Right cardiac atrium (tissue), 5 donors: ENCODE measurements around the gene RARG. TPM values are rescaled to one million over a fixed set of nuclear protein-coding genes. Genes with fewer than 3 reads are reported as not detected.
"Not testable (repeated sequence)": the region's sequence is repeated elsewhere in the genome, so short reads cannot be mapped to it uniquely, and the experiment has no call there.

ENCODE experiments used
- ATAC-seq, 2 donors: fragments of 200-7000 bp; cut with Tn5 transposase; one replicate each; pipeline versions ENCODE4 v1.8.0 to v1.9.1; 2020; ENCODE audit warnings: moderate library complexity in 2 of 2, mild to moderate bottlenecking in 1 of 2
- DNase-seq, 3 donors: peaks; one replicate each; pipeline ENCODE4 v3.0.0-alpha.2; 2020
- H3K27ac ChIP-seq: one replicate; pipeline ENCODE4 v1.5.1; 2013; ENCODE audit warnings: mild to moderate bottlenecking, low read length, control low read depth, moderate library complexity
- H3K27me3 ChIP-seq: one replicate; pipeline ENCODE4 v1.6.1; 2013; ENCODE audit not compliant: control insufficient read depth, insufficient read depth
- H3K4me1 ChIP-seq: one replicate; pipeline ENCODE4 v1.6.1; 2013; ENCODE audit warnings: low read length; ENCODE audit not compliant: control insufficient read depth, insufficient read depth
- H3K4me3 ChIP-seq: one replicate; pipeline ENCODE4 v1.5.1; 2013; ENCODE audit warnings: low read length, control low read depth
- H3K9me3 ChIP-seq: one replicate; pipeline ENCODE4 v1.6.1; 2013; ENCODE audit warnings: low read length; ENCODE audit not compliant: control insufficient read depth
- WGBS: extraction: QIAGEN DNeasy Blood & Tissue Kit; methylation state at CpG from one replicate; pipeline ENCODE4 v1.1.7; 2013; 5-methylcytosine and 5-hydroxymethylcytosine counted together
- intact Hi-C, 4 donors: fragments of 100-400 bp; cut with DNase I; formaldehyde crosslinking; loops; one replicate each; pipeline versions ENCODE4 v1.11.0 to v1.14.0; 2022 to 2023
- polyA plus RNA-seq: library from polyadenylated mRNA; stranded (reverse); fragments of 200-250 nt; gene quantifications from one replicate; pipeline ENCODE4 v1.2.3, GENCODE V29; 2013
- total RNA-seq, 4 donors: library from RNA; stranded (reverse); fragmentation: NEBNext Ultra II Directional; extraction: Animal tissue kit (Norgen Biotek cat#: 25700); gene quantifications; one replicate each; pipeline ENCODE4 v1.2.1, GENCODE V29; 2021
- donor health status: healthy with polysubstance abuse.
- donor health status: DM: no; HTN: yes; CAD: no.
- donor health status: DM: no; HTN: no; CAD: no.
- donor health status: DM: no; HTN: yes; CAD: no; lungs with severe emphysema.
- donor health status: DM: yes; HTN: yes; CAD: no.

The RARG gene
- total and polyA plus RNA-seq, 5 donors, result 10.5 to 26.2 (median 21.6) TPM

DNA sequence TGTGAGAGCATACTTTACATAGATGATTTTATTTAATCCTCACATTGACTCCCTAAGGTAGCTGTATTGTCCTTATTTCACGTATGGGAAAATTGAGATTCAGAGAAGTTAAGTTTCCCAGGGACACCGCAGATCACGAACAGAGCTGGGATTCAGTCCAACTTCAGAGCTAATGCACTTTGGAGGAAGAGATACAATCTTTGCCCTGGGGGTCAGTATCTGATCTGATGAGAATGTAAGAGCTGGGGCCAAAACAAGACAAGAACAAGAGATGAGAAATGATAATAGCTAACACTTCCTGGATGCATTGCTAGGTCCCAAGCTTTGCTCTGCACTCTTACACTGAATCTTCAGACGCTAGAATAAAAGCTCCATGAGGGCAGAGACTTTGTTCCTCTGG is 45.3 kb downstream of the RARG start:
- DNase-seq, result no peak
- Histone ChIP-seq H3K9me3 (no peaks in the 10 kb centered on the region), H3K27ac (no peak overlapping the region), H3K27me3 (no peaks in the 10 kb centered on the region), H3K4me3 (no peak overlapping the region), H3K4me1 (peaks cover 8% of the 10 kb centered on the region)
- intact Hi-C loops, result loop anchor here in 1 of 4 donors (5.0 kb wide), 1 partner anchor 119 kb away; no protein-coding TSS in a partner anchor
- WGBS, result 84% methylated on average over 4 of the region's 4 CpGs
- ATAC-seq, result no peak

DNA sequence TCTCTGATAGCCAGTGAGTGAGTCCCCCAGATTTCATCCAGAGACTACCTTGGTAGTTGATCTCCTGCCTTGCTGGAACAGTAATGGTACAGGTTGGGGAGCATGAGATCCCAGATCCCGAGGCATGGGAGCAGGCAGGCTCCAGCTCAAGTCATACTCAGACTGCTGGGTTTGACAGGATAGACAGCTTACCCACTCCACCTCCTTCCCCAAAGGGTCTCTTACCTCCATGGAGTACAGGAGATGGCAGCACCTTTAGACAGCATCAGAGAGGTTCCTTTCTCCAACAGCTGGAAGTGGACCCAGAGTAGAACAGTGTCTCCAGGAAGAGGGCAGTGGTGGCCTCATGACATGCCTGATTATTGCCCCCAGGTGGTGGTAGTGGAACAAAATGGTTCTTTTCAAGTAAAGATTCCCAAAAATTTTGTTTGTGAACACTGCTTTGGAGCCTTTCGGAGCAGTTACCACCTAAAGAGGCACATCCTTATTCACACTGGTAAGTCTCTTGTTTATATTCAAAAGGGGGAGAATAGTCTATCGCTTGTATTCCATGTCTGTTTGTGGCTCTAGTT is 46.3 kb downstream of the RARG start:
- H3K27ac ChIP-seq, result no peak overlapping the region
- no peak overlapping the region for H3K4me3 ChIP-seq
- no peaks in the 10 kb centered on the region for H3K9me3 ChIP-seq
- ATAC-seq, result no peak
- peaks cover 10% of the 10 kb centered on the region for H3K4me1 ChIP-seq
- no peak for DNase-seq
- no peaks in the 10 kb centered on the region for H3K27me3 ChIP-seq
- 96% methylated on average over 3 of the region's 3 CpGs for WGBS
- intact Hi-C loops, result loop anchor here in 1 of 4 donors (5.0 kb wide), 1 partner anchor 118 kb away; no protein-coding TSS in a partner anchor

DNA sequence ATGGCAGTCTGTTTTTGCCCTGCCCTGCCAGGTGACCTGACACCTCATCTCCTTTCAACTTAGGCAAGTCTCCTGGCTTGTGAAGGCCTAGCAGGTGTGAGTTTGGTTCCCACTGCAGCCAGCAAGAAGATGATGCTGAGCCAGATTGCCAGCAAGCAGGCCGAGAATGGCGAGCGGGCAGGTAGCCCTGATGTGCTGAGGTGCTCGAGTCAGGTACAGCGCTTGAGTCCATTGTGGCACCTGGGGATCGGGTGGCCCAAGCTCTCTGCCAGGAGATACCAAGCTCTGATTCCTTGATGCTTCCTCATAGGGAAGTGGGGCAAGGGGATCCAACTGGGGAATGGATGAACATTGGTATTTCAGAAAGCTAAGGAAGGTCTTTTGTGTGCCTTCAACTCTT is 47.2 kb downstream of the RARG start:
- Histone ChIP-seq H3K27me3 (no peaks in the 10 kb centered on the region), H3K27ac (no peak overlapping the region), H3K9me3 (no peaks in the 10 kb centered on the region), H3K4me3 (no peak overlapping the region), H3K4me1 (peaks cover 10% of the 10 kb centered on the region)
- ATAC-seq (no peak), DNase-seq (no peak)
- intact Hi-C loops, result loop anchor here in 1 of 4 donors (5.0 kb wide), 1 partner anchor 118 kb away; no protein-coding TSS in a partner anchor
- 92% methylated on average over 6 of the region's 6 CpGs for WGBS

DNA sequence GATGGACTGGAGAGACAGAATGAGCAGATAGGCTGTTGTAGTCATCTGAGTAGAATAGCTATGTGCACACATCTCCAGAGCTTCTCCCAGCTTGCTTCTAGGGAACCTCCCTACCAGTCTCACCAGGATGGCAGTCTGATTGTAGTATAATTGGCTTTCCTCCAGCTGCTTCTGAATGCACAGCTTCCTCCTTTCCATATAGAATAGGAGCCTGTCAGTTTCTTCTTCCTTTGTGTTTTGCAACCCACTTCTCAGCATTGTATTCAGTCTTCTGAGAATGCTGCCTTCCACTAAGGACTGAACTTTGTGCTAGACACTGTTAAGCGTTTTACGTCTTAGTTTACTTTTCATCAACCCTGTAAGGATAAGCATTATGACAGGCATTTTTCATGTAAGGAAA is 49.1 kb downstream of the RARG start:
- H3K4me3 ChIP-seq, result no peak overlapping the region
- DNase-seq, result no peak
- H3K4me1 ChIP-seq, result peaks cover 11% of the 10 kb centered on the region
- H3K27me3 ChIP-seq, result no peaks in the 10 kb centered on the region
- intact Hi-C loops, result no loop called here
- no peak overlapping the region for H3K27ac ChIP-seq
- ATAC-seq, result no peak
- no peaks in the 10 kb centered on the region for H3K9me3 ChIP-seq
- WGBS, result 58% methylated on average over 2 of the region's 2 CpGs

DNA sequence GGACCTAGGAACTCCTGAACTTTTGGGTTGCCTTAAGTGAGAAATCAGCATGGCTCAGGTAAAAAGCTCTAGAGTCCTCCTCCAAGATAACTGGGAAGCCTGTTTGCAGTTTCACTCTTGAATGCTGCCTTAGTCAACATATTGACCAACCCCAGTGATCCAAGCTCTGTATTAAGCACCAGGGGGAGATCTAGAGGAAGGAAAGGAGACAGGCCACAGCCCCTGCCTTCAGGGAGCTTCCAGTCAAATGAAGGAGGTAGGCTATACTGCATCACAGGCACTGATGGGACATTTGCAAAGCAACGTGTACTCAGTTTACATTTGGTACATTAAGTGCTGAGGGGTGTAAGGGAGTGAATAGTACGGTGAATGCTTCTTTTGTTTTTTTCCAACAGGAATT is 50.1 kb downstream of the RARG start:
- H3K27me3 ChIP-seq, result no peaks in the 10 kb centered on the region
- ATAC-seq (no peak), DNase-seq (no peak)
- WGBS, result 64% methylated on average over 2 of the region's 2 CpGs
- no peaks in the 10 kb centered on the region for H3K9me3 ChIP-seq
- intact Hi-C loops, result no loop called here
- peak overlapping the region; percentile 70 for H3K4me3 ChIP-seq
- peak overlapping the region; percentile 23 for H3K27ac ChIP-seq
- peaks cover 11% of the 10 kb centered on the region for H3K4me1 ChIP-seq

DNA sequence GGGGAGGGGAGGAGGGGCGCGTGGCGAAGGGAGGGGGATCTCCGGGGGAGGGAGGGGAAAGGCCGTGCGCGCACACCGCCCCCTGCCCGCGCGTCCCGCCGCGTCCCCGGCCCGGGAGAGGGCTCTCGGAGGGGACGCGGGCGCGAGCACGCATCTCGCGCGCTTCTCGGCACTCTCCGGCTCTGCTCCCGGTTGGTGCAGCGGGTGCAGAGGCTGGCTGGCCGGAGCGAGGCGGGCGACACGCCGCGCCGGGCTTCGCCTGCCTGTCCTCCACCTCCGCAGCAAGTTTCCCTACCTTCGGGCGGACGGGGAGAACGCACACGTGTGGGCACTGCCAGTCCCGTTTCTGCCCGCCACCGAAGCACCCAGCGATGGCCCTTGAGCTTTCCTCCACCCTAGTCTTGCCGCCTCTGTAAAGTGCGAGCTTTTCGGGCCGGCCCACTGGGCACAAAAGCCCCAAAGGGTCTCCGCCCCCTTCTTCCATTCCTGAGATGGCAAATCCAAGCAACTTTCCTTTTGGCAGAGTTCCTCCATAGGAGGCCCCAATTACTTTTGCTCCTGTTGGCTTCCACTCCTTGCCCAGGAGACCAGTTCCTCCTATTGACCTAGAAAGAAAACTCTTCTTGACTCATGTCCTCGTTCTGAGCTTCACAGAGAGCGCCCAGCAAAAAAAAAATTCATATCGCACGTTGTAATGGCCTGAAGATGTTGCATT is 50.9 kb downstream of the RARG start:
- intact Hi-C loops, result no loop called here
- Histone ChIP-seq H3K4me1 (peaks cover 11% of the 10 kb centered on the region), H3K27me3 (no peaks in the 10 kb centered on the region), H3K4me3 (peak overlapping the region; percentile 70), H3K9me3 (no peaks in the 10 kb centered on the region), H3K27ac (peak overlapping the region; percentile 88)
- peak; percentile 87 to 88 for ATAC-seq
- WGBS, result under 1% methylated on average over 56 of the region's 57 CpGs
- DNase-seq, result peak; percentile 76 to 93 (median 93)

DNA sequence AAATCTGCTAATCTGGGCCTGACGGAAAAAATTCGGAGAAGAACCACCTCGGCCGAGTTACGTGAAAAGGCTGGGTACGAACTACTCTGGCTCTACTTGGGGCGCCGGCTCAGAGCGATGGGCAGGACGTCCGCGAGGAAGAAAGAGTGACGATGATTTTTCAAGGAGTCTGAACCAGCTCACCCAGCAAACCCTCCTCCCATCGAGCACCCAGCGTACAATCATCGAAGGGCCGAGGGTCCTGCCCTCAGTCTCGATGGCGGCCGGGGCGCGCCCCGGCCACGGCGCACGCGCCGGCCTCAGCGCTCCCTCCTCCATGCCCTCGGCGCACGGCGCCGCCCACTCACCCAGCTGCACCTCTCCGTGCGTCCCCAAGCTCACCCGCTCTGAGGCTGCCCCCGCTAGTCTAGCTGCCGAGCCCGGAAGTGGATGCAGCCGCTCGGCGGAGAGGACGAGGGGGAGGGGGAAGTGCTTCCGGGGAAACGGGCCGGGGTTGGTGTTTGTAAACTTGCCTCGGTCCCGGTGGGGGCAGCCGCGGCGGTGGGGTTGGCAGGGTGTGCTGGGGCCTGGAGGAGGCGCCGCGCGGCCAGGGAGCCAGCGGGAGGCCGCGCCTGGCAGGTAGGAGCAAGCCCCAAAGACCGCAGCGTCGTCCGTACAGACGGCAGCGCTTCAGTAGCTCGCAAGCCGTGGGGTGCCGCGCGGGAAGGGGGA is 51.6 kb downstream of the RARG start, which contains the start of the genes CSAD and ZNF740:
Gene CSAD, minus strand, starts transcription at position 706 of the 711 bp plus-strand sequence. CDS start 7,455 bp downstream, outside the sequence.
Gene ZNF740, plus strand, starts transcription at position 503 of the 711 bp plus-strand sequence. CDS start 1,262 bp downstream, outside the sequence.
- Histone ChIP-seq H3K27me3 (no peaks in the 10 kb centered on the region), H3K4me1 (peaks cover 11% of the 10 kb centered on the region), H3K4me3 (peak within 1 kb of the TSS; percentile 70), H3K27ac (peak within 1 kb of the TSS; percentile 99), H3K9me3 (no peaks in the 10 kb centered on the region)
- intact Hi-C loops, result no loop called here
- under 1% methylated on average over 70 of the region's 70 CpGs for WGBS
- ATAC-seq (peak; percentile 99 to 100), DNase-seq (peak; percentile 98 to 99 (median 99))

DNA sequence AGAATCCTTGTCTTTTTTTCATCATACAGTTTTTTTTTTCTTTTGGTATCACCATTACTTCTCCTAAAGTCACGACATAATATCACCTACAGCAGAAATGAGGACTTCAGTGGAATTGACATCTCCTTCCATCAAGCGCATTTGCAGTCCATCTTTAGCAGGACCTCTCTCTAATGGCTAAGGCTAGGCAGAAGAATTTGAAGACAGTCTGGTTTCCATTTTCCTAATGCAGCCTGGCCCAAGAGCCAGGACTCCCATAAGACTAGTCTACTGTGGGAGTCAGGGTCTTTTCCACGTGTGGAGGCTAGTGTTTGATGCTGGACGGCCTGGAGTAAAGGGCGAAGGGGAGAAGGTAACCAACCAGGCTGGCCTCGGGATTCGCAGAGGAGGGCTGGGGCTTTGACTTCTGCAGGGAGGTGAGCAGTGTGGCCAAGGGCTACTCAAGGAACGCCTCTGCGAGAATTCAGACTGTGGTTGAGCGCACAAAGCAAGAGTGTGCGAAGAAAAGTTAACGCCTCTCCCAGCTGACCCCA is 52.3 kb downstream of the RARG start:
- H3K27ac ChIP-seq, result peak overlapping the region; percentile 99
- ATAC-seq, result peak; percentile 12 to 38
- peaks cover 11% of the 10 kb centered on the region for H3K4me1 ChIP-seq
- no peaks in the 10 kb centered on the region for H3K27me3 ChIP-seq
- DNase-seq, result peak in 2 of 3 donors; percentile 30 to 63
- intact Hi-C loops, result no loop called here
- WGBS, result 16% methylated on average over 12 of the region's 12 CpGs
- peak overlapping the region; percentile 70 for H3K4me3 ChIP-seq
- H3K9me3 ChIP-seq, result no peaks in the 10 kb centered on the region

DNA sequence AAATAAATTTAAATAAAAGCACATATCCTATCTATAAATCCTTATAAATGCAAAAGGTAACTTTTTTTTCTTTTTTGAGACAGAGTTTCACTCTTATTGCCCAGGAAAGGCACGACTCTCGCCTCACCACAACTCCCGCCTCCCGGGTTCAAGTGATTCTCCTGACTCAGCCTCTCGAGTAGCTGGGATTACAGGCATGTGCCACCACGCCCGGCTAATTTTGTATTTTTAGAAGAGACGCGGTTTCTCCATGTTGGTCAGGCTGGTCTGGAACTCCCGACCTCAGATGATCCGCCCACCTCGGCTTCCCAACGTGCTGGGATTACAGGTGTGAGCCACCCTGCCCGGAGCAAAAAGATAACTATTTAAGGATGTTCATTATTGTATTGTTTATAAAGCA is 53.2 kb downstream of the RARG start:
- H3K4me1 ChIP-seq, result peaks cover 11% of the 10 kb centered on the region
- 96% methylated on average over 14 of the region's 14 CpGs for WGBS
- H3K4me3 ChIP-seq, H3K27ac ChIP-seq, H3K27me3 ChIP-seq, intact Hi-C loops, H3K9me3 ChIP-seq, DNase-seq, ATAC-seq: not testable (repeated sequence)

DNA sequence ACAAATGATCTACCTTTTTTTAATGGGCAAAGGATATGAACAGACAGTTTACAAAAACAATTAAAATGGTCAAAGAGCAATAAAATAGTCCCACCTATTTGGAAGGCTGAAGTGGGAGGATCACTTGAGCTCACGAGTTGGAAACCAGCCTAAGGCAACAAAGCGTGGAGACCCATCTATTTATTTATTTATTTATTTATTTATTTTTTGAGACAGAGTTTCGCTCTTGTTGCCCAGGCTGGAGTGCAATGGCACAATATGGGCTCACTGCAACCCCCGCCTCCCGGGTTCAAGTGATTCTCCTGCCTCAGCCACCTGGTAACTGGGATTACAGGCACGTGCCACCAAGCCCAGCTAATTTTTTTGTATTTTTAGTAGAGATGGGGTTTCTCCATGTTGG is 54.6 kb downstream of the RARG start:
- H3K4me3 ChIP-seq, H3K9me3 ChIP-seq, ATAC-seq, DNase-seq, H3K27ac ChIP-seq, intact Hi-C loops, H3K27me3 ChIP-seq, H3K4me1 ChIP-seq: not testable (repeated sequence)
- 93% methylated on average over 6 of the region's 6 CpGs for WGBS
